Breast epithelium (tissue), 4 donors: ENCODE results near the gene RBBP6. TPM values are rescaled to one million over a fixed set of nuclear protein-coding genes. Genes with fewer than 3 reads are reported as not detected.
"Not testable (repeated sequence)": the region's sequence is repeated elsewhere in the genome, so short reads cannot be mapped to it uniquely, and the experiment has no call there.

ENCODE experiments used
- DNase-seq, 2 donors: peaks; one replicate each; pipeline ENCODE4 v3.0.0-alpha.2; 2019; ENCODE audit warnings: low spot score in 2 of 2
- H3K27ac ChIP-seq, 2 donors: fragments of 200-600 bp; sonication (generic) in 1 of 2; one replicate each; pipeline ENCODE4 v1.5.1; 2016 to 2019; ENCODE audit warnings: mild to moderate bottlenecking in 1 of 2
- H3K27me3 ChIP-seq, 2 donors: fragments of 200-600 bp; sonication (generic) in 1 of 2; one replicate each; pipeline versions ENCODE4 v1.5.1 to v1.6.0; 2017 to 2019; ENCODE audit warnings: control low read depth in 1 of 2, mild to moderate bottlenecking in 1 of 2
- H3K36me3 ChIP-seq: fragments of 200-600 bp; one replicate; pipeline ENCODE4 v1.5.1; 2019
- H3K4me1 ChIP-seq, 2 donors: fragments of 200-600 bp; sonication (generic); one replicate each; pipeline ENCODE4 v1.5.1; 2016 to 2019; ENCODE audit warnings: control low read depth in 1 of 2
- H3K4me3 ChIP-seq, 3 donors: fragments of 200-600 bp; sonication (generic); 1 replicate in 2 of 3; 2 replicates in 1 of 3; pipeline ENCODE4 v1.5.1; 2016 to 2019; ENCODE audit warnings: mild to moderate bottlenecking in 3 of 3, moderate library complexity in 2 of 3
- H3K9me3 ChIP-seq, 2 donors: fragments of 200-600 bp; sonication (generic) in 1 of 2; one replicate each; pipeline ENCODE4 v1.5.1; 2016 to 2019; ENCODE audit warnings: control low read depth in 1 of 2
- POLR2A ChIP-seq: fragments of 450-650 bp; IDR thresholded peaks from one replicate; pipeline ENCODE4 v1.6.1; 2016; ENCODE audit warnings: antibody characterized with exemption, mild to moderate bottlenecking, moderate library complexity
- POLR2AphosphoS5 ChIP-seq, 3 donors: sonication (generic); formaldehyde crosslinking; IDR thresholded peaks; one replicate each; pipeline ENCODE4 v1.6.1; 2017; ENCODE audit warnings: antibody characterized with exemption in 3 of 3
- intact Hi-C: fragments of 100-400 bp; cut with DNase I; formaldehyde crosslinking; loops from one replicate; pipeline ENCODE4 v1.15.1; 2023; ENCODE audit warnings: low total_unique reads
- total RNA-seq, 3 donors: library from RNA; depleted of rRNA; stranded (reverse); fragments of >200 nt; gene quantifications; one replicate each; pipeline ENCODE4 v1.1.0, GENCODE V29; 2016
- TF ChIP-seq, protein P1 (sequence below), 3 donors: fragments of 450-650 bp; IDR thresholded peaks; one replicate each; pipeline ENCODE4 v1.5.1; 2016 to 2017; ENCODE audit warnings: antibody characterized with exemption in 3 of 3, mild to moderate bottlenecking in 3 of 3, moderate library complexity in 3 of 3

RBBP6 gene
- total RNA-seq, 3 donors from 2014 or later, result 54.7 to 90.7 (median 67.8) TPM

DNA sequence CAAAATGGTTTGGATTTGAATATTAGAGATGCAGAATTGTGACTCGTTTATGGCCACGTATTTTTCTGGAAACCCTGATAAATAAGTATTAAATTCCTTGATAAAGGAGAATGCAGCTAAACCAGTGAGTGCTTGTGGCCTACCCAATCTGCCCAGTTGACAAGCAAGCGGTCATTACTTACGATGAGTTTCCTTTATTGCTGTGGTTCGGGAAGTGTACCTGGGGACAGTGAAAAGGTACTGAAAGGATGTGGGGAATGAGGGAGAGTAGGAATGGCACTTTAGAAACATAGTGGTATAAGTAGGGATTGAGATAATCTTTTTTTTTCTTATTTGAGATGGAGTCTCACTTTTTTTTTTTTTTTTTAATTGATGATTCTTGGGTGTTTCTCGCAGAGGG, 33.8 kb downstream of the RBBP6 start:
- Histone ChIP-seq H3K9me3 (no peaks in the 10 kb centered on the region), H3K27me3 (no peaks in the 10 kb centered on the region), H3K27ac (no peak overlapping the region), H3K36me3 (peaks cover 5% of the 10 kb centered on the region), H3K4me1 (no peaks in the 10 kb centered on the region), H3K4me3 (no peak overlapping the region)
- no peak for TF ChIP-seq POLR2A
- TF ChIP-seq POLR2AphosphoS5 (IDR thresholded peaks at IDR 0.05), result no peak
- TF ChIP-seq, protein P1, sequence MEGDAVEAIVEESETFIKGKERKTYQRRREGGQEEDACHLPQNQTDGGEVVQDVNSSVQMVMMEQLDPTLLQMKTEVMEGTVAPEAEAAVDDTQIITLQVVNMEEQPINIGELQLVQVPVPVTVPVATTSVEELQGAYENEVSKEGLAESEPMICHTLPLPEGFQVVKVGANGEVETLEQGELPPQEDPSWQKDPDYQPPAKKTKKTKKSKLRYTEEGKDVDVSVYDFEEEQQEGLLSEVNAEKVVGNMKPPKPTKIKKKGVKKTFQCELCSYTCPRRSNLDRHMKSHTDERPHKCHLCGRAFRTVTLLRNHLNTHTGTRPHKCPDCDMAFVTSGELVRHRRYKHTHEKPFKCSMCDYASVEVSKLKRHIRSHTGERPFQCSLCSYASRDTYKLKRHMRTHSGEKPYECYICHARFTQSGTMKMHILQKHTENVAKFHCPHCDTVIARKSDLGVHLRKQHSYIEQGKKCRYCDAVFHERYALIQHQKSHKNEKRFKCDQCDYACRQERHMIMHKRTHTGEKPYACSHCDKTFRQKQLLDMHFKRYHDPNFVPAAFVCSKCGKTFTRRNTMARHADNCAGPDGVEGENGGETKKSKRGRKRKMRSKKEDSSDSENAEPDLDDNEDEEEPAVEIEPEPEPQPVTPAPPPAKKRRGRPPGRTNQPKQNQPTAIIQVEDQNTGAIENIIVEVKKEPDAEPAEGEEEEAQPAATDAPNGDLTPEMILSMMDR (IDR thresholded peaks at IDR 0.05), result no peak
- no peak for DNase-seq
- intact Hi-C loops, result no loop called here

- intact Hi-C loops, H3K9me3 ChIP-seq, H3K36me3 ChIP-seq, H3K27me3 ChIP-seq, H3K27ac ChIP-seq, H3K4me1 ChIP-seq, DNase-seq, H3K4me3 ChIP-seq: not testable (repeated sequence)
These were observed 35.4 kb downstream of the RBBP6 start for GRCh38 chr16:24574515-24575485.

DNA sequence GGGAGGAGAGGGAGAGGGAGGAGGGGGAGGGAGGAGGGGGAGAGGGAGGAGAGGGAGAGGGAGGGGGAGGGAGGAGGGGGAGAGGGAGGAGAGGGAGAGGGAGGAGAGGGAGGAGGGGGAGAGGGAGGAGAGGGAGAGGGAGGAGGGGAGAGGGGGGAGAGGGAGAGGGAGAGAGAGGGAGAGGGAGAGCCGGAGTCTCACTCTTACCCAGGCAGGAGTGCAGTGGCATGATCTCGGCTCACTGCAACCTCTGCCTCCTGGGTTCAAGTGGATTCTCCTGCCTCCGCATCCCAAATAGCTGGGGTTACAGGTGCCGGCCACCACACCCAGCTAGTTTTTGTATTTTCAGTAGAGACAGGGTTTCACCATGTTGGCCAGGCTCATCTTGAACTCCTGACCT, 36.4 kb downstream of the RBBP6 start:
- H3K4me1 ChIP-seq, H3K27ac ChIP-seq, DNase-seq, H3K27me3 ChIP-seq, H3K4me3 ChIP-seq, H3K36me3 ChIP-seq, H3K9me3 ChIP-seq, intact Hi-C loops: not testable (repeated sequence)

DNA sequence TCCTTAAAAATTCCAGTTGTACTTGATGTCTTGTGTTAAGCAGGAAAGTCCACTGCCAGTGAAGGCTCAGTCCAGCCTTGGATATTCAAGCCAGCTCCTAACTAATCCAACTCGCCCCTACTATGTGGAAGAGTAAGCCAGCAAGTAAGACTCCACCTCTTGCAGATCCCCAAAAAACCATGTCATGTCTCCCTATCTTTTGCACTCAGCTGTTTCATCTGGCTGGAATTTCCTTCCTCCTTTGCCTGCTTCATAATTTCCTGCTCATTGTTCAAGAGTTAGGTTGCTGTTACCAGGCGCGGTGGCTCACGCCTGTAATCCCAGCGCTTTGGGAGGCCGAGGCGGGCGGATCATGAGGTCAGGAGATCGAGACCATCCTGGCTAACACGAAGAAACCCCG, 37.8 kb downstream of the RBBP6 start:
- H3K27me3 ChIP-seq, result no peaks in the 10 kb centered on the region
- no peaks in the 10 kb centered on the region for H3K36me3 ChIP-seq
- TF ChIP-seq POLR2A, result no peak
- no peak for TF ChIP-seq POLR2AphosphoS5 (IDR thresholded peaks at IDR 0.05)
- TF ChIP-seq, protein P1 (IDR thresholded peaks at IDR 0.05), result no peak
- H3K4me3 ChIP-seq, result no peak overlapping the region
- intact Hi-C loops, result no loop called here
- no peak for DNase-seq
- H3K9me3 ChIP-seq, result no peaks in the 10 kb centered on the region
- no peaks in the 10 kb centered on the region for H3K4me1 ChIP-seq
- H3K27ac ChIP-seq, result no peak overlapping the region

DNA sequence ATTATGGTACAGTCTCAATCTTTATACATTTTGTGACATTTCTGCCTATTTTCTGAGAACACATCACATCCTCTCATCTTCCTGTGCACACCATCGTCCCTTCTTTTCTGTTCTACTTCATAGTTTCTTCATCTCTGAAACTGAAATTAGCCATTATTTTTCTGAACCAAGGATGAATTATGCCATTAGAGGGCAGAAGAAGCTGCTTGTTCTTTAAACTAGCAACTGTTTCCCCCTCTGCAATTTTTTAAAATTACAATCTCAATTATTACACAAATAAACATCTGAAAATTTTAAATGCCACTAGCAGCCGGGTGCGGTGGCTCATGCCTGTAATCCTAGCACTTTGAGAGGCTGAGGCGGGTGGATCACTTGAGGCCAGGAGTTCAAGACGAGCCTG, 41.3 kb downstream of the RBBP6 start:
- TF ChIP-seq POLR2A, result no peak
- TF ChIP-seq, protein P1 (IDR thresholded peaks at IDR 0.05), result no peak
- DNase-seq, result no peak
- intact Hi-C loops, result no loop called here
- Histone ChIP-seq H3K36me3 (no peaks in the 10 kb centered on the region), H3K4me1 (no peaks in the 10 kb centered on the region), H3K27me3 (no peaks in the 10 kb centered on the region), H3K27ac (no peak overlapping the region), H3K4me3 (no peak overlapping the region), H3K9me3 (no peaks in the 10 kb centered on the region)

GRCh38 chr16:24583494-24583893, 44.1 kb downstream of the RBBP6 start:
- no peak for DNase-seq
- intact Hi-C loops, result no loop called here

More at GRCh38 chr16:24583494-24583893, 44.1 kb downstream of the RBBP6 start:
- Histone ChIP-seq H3K4me1 (no peaks in the 10 kb centered on the region), H3K4me3 (no peak overlapping the region), H3K36me3 (no peaks in the 10 kb centered on the region), H3K9me3 (no peaks in the 10 kb centered on the region), H3K27me3 (no peaks in the 10 kb centered on the region), H3K27ac (no peak overlapping the region)
- TF ChIP-seq, protein P1 (IDR thresholded peaks at IDR 0.05), result no peak
- TF ChIP-seq POLR2A (no peak), POLR2AphosphoS5 (IDR thresholded peaks at IDR 0.05) (no peak)
